Ammon's horn (tissue), 1 donor: ENCODE measurements around the gene KAZN.
A peak's percentile ranks its signal among the peaks of the same experiment; 100 is the strongest.

Source experiments
- DNase-seq: peaks from one replicate; pipeline ENCODE4 v3.0.0-alpha.2; 2016; ENCODE audit warnings: low spot score

Gene KAZN

DNA sequence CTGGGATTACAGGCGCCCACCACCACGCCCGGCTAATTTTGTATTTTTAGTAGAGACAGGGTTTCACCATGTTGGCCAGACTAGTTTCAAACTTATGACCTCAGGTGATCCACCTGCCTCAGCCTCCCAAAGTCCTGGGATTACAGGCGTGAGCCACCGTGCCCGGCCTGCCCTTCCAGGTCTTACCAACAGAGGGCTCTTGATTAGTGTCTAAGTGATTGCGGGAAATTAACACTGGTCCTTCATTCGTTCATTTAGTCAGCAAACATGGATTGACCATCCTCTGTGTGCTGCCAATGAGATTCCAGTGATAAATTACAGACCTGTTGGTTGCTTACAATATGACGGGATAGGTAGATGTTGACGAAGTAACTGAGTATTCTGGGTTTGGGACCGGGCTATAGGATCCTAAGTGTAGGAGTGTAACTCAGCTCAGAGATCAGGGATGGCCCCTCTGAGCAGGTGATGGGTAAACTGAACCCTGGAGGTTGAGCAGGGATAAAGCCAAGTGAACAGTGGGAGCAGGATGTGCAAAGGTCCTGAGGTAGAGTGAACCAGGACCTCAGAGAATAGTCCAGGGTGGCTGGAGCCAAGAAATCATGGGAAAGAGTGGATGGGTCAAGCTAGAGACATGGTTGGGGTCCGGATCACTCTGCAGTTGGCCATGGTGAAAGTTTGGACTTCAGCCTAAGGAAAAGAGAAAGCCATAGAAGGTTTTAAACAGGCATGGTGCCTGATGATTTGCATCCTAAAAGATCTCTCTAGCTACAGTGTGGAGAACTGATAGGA lies 171.2 kb downstream of the KAZN start:
- no peak for DNase-seq

DNA sequence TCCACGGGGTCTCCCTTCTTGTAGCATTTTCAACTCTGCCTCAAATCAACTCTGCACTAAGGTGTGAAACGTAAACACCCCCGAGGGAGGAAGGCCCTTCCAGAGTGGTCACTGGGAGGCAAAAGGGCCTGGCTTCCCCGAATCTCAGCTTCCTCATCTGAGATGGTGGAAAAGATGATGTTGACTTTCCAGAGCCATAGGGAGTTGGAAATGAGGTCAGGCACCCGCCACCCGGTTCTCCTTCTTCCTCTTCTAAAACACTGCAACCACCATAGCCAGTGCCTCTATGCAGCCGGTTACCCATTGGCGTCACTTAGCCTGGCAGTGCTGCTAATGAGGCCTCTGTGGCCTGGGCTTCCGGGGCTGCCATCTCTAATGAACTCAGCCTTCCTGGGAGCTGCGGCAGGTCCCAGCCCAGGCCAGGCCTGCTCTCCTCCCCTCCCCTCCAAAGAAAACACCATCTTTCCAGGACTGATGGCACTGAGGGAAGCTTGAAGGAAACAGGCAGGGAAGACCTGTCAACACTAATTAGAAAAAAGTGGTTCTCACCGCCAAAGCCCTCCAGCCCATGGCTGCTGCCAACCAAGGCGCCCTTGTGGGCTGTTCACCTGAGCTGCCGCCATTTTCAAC lies 175.0 kb downstream of the KAZN start:
- DNase-seq = no peak

DNA sequence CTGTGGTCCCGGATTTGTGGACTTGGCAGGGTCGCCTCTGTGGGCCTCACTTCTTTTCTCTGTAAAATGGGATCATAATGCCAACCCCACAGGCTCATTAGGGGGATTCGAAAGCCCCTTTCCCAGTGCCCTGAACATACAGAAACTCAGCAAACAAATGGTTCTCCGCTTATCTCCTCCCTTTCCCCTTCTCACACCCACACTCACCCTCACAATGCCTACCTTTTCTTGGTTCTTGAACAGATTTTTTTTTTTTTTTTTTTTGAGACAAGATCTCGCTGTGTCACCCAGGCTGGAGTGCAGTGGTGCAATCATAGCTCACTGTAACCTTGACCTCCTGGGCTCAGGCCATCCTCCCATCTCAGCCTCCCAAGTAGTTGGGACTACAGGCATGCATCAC lies 175.7 kb downstream of the KAZN start:
- DNase-seq = no peak

DNA sequence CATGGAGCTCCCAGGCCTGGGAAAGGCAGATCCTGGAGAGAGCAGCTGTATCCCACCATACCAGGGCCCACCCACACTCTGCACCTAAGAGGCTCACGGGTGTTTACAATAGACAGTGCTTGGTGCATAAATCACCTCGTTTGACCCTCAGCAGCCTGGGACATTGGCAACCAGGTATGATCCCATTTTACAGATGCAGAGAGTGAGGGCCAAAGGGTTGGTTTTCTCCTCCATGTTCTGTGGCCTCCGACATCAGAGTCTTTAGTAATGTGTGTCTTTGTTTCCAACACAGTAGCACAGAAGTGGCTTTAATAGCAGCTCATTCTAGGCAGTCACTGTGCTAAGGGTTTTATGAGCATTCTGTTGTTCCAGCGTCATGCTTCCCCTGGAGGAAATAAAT lies 176.5 kb downstream of the KAZN start:
- no peak for DNase-seq

DNA sequence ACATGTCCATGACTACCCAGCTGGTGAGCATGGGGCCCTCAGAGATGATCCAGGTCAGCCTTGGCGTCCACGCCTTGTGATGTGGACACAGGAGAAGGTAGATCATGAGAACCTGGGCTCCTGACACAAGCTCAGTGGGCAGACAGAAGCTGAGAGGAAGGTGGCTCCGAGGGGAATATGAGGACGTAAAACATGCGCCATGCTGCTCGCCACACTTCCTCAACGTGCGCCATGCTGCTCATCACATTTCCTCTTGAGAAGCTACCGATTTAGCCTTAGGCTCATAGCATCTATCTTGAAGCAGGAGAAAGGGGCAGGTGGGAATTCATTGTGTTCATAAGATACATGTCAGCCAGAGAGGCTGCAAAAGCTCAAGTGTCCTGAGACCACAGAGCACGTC lies 176.9 kb downstream of the KAZN start:
- DNase-seq = no peak

DNA sequence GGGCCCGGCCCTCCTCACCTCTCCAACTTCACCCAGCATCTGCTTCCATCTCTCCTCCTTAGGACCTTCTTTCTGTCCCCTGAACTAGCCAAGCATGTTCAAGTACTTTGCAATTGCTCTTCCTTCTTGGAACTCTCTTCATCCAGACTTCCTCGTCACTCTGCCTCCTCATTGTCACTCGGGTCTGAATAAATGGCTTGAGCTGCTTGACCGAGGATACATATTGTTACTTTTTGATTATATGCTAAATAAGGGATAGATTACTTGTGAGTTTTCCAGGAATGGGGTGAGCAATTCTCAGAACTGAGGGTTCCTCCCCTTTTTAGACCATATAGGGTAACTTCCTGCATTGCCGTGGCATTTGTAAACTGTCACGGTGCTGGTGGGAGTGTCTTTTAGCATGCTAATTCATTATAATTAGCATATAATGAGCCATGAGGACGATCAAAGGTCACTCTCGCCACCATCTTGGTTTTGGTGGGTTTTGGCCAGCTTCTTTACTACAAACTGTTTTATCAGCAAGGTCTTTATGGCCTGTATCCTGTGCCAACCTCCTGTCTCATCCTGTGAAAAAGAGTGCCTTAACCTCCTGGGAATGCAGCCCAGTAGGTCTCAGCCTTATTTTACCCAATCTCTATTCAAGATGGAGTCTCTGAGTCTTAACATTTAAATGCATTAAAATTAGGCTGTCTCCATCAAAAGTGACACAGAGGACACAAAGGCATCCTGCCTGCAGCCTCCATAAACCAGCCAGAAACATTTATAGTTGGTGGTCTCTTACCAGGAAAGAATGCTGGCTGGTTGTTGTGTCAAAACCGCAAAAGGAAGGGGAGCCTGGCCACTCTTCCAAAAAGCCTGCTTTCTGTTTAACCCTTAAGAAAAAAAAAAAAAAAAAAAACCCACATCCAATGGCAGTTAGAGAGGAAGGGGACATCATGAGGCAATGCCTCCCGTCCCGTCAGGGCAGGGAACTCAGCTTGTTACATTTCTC lies 179.3 kb downstream of the KAZN start:
- no peak for DNase-seq

DNA sequence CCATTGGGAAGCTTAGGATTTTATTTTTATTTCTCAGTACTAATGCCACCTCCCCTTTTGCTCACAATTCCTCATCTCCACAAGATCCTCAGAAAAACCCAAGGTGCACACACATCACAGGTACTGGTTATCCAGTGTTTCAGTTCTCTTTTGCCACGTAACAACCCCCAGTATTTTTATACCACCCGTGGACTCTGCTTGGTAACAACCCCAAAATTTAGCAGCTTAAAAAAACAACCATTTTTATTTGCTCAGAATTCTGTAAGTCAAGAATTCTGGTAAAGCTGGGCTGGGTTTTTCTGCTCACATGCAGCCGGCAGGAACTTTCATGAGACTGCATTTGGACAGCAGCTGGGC lies 180.0 kb downstream of the KAZN start:
- DNase-seq = no peak

DNA sequence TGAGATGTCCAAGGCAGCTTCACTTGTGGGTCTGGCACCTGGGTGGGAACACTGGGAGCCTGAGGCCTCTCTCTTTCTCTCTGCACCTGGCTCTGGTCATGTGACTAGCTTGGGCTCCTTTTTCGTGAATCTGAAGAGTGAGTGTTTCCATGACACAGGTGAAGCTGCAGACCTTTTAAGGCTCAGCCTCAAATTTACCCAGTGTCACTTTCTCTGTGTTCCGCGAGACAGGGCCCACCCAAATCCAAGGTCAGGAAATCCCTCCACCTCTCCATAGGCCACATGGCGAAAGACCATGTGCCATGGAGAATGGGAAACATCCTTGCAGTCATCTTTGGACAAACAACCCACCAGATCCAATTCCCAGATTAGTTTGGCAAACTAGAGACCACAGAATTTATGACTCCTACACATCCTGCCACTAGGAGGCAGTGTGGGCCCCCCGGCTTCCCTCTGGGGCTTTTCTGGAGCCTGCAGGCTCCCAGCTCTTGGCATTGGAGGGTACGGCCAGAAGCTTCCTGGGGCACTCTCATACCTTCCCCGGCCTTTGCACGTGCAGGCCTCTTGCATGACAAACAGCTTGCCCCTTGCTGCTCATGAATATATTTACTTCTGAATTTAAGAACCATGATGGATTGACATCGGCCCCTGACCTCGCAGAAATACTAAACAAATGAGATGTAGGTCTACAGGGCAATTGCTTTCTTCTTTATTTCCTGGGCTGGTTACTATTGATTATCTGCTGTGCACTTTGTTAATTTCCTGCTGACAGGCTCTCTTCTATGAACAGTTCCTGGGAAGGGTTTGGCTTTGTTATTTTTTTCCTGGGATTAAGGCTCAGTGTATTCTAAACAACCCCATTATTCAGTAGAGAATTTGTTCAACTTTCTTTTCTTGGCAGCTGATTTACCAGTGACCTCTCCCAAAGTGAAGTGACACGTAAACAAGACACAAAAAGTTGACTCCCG lies 180.7 kb downstream of the KAZN start:
- DNase-seq = no peak

DNA sequence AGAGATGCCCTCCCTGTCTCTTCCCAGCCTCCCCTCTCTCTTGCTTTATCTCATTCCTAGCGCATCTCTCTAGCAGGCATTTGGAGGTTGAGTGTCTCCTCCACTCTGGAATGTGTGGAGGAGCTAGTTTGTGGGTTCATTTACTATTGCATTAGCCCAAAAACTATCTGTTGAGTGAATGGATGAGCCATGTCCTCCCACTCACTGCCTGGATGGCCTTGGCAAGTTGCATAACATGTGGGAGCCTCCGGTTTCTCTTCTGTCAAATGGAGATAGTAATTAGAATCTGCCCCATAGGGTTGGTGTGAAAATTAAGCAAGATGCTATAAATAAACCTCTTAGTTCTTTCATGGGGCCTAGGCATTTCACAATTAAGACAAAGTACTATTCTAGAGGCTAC lies 181.8 kb downstream of the KAZN start:
- DNase-seq = peak; percentile 57

DNA sequence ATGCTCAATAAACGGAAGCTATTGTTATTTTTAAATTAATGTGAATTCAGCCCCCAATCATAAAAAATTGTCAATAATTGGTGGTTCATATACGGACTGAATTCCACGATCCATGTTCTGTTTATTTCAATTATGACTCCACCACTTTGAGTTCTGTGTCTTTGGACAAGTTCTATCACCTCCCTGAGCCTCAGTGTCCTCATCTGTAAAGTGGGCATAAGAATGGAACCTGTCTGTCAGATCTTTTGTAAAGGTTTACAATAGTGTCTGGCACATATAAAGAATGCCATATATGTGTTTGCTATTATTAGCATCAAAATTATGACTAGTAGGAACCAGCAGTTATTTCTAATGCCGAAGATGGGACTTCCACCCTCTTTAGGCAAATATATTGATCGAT lies 183.3 kb downstream of the KAZN start:
- no peak for DNase-seq

DNA sequence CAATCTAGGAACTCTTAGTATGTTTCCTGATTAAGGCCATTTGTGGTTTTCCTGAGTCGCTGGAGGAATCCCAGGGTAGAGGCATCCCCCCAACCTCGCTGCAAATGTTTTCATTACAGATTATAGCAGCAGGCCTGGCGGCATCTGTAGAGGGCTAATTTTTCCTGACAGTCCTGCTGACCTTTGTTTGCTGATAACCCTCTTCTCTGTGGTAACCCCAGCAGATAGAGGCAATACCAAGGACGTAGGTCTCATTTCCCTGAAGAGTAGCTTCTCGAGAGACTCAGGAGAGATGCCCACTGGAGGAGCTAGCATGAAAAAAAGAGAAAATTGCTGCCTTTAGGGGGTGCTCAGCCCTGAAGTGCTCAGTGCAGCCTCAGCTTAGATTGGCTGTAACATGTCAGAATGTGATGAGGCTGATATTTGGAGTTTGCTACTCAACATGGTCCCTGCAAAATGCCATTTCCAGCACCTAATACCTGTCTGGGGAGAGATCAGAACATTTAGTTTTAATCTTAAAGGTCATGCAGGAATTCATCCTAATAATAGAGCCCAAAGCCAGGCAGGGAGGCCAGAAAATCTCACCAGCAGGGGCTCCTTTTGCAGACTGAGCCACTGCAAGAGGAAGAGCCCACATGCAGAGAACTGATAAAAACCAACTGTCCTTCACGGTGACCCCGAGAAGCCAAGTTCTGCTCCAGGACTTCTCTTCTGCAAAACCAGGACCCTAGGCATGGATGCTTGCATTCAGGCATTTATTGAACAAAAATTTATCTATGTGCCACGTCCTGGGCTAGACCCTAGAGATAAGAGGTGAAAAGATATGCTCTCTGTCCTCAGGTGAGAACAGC lies 184.5 kb downstream of the KAZN start:
- no peak for DNase-seq

DNA sequence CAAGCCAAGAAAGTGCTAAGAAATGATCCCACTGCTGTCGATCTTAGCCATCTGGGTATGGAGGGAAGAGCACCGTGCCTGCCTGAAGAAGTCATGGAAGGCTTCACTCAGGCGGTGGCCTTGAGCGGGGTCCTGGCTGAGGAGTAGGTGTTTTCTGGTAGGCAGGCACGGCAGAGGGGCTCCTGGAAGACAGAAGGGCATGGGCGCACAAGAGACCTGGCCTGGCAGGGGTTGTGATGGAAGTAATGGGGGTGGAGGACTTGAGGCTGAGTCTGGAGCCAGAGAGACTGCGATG lies 185.1 kb downstream of the KAZN start:
- DNase-seq = no peak

DNA sequence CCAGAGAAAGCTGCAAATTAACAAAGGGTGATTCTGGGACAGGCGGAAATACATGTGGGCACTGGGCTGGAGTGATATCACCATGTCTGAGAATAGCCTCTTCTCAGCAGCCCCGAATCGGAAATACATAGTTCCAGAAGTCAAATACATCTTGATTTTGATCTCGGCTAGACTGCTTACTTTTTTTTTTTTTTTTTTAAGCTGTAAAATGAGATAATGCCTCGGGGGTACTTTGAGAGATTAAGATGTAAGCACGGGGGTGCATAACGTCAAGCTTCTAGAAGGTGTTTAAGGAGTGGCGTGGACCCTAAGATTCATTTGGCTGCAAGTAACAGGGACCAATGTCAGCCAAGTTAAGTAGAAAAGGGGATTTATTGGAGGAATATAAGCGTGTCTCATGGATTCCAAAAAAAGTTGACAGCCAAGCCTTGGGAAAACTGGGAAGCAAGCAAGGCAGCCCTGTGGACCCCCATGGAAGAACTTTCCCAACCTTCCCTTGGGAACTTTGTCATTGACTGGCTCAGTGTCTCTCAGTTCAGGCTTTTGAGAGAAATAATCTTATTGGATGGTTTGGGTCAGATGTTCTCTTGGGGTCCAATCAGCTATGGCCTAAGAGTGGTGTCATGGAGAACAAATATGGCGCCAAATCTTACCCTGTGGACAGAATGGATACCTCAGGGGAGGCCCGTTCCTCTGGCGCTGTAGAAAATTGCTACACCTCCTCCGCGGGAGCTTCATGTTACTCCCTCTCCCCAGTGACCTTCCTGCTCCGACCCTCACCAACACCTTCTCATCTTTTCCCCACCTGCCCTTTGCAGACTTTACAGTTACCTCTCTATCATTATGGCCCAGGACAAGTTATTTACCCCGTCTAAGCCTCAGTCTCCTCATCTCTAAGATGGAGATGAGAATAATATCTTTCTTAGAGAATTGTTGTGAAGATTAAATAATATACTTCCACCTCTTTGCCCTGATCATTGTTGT lies 186.6 kb downstream of the KAZN start:
- DNase-seq = no peak

DNA sequence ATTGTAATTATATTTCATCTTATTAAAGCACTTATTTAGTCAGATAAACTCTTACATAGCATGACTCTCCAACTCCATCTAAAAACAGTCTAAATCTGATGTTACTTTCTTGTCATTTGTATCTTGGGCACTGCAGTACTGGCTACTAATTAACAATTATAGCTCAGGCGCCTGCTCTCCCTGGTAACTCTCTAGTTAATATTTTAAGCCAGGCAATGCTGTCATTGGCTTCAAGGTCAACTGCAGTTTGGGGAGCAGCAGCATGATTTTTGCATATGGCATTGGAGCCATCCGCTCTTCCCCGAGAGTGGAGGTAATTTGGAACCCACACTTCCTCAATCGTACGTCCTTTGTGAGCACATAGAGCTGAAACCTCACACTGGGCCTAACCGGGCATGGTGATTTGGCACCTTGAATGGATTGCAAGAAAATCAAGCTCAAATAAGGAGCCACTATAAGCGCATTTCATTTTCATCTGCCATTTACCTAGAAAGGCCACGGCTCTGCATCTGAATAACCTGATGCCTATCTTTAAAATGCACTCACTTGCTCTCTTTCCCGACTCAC lies 187.7 kb downstream of the KAZN start:
- no peak for DNase-seq

DNA sequence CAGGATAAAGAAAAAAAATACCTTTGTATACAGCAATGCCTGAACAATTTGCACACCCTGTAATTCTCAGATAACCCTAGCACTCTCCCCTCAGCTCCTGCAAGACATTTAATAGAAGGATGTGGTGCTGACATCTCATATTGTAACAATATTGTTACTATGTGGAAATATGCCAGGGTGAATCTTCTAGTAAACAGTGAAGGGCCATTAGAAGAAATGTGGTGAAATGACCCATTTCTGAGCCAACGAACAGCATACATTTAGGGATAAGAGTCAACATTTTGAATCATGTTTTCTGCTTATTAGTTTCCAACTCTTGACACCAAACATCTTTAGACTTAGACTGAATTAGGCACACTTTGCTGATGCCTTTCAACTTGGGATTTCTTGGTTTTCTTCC lies 188.2 kb downstream of the KAZN start:
- no peak for DNase-seq

DNA sequence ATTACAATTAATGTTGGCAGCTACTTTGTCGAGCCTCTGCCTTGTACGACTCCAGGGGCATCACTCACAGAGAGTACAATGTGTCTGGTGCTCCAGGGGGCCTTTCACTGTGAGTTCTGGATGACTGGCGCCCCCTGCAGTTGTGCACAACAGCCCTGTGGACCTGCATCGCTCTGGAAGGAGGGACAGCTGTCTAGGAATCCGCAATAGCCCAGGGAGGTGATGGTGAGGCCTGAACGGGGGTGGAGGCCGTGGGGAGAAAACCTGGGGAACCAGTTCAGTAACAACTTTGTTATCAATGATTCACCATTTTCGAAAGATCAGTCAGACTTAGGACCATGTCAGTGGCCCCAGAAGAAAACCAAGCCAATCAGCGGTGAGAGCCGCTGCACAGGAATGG lies 189.1 kb downstream of the KAZN start:
- no peak for DNase-seq

DNA sequence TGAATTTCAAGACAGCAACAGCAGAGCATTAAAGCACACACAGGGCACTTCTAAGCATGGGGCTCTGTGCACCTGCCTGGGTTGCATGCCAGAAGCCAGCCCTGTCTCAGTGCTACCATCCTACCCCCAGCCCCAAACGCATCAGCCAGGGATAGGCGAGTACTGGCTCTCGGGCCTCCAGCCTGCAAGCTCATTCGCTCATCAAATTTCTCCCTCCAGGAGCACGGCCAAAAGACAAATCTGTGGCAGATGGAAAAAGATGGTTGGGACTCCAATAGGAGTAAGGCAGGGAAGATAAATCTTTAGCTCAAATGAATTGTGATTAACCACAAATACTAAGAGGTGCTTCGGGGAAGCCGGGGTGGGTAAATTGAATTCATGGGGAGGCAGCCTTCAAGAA lies 189.6 kb downstream of the KAZN start:
- peak; percentile 16 for DNase-seq

DNA sequence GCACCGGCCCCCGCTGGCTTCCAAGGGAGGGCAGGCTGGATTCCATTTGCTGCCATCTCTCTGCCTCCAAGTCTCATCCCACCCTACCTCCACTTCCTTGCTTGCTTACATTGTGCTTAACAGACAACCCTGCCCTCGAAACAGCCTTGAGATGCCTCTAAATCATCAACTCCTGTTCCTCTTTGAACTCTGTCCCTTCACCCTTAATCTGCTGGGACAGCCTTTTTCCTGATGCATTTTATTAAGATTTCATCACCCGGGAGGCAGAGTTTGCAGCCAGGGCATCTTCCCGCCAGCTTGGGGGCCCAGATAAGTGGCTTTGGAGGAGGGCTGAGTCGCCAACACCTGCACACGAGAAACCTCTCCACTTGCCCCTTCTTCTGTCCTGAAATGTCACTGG lies 192.5 kb downstream of the KAZN start:
- DNase-seq = no peak

DNA sequence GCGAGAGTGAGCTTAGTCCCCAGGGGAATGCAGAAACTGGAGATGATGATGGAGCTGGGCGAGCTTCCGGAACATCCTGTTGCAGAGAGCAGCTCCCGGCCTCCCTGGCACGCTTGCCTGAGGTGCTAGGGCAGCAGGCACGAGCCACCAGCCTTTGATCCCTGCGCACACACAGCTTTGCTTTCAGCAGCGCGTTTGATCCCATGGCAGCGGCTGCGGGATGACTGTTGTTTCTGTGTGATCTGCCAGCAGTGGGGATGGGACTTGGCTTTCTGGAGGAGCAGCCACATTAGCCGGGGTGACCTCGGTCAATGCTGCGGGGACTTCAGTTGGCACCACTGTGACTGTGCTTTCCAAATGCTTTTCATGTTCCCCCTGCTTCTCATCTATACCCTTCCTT lies 193.2 kb downstream of the KAZN start:
- peak; percentile 12 for DNase-seq
